GM19468 (cell line): ENCODE measurements around the gene ACKR3.

Experiments used
- ATAC-seq: cut with Tn5 transposase; IDR thresholded peaks from one replicate; pipeline ENCODE4 v1.9.1; 2021; ENCODE audit warnings: mild to moderate bottlenecking, moderate library complexity, moderate number of reproducible peaks; ENCODE audit not compliant: unreplicated experiment; ENCODE audit errors: extremely low read depth

The ACKR3 gene

GRCh38 chr2:236566596-236566995, 3.0 kb upstream of the ACKR3 start:
- no peak for ATAC-seq

GRCh38 chr2:236568068-236568921, 1.3 kb upstream of the ACKR3 start:
- ATAC-seq: no peak

- no peak for ATAC-seq
These were observed 578 bp upstream of the ACKR3 start for GRCh38 chr2:236568922-236569572.

GRCh38 chr2:236570081-236570868, 650 bp downstream of the ACKR3 start:
- no peak for ATAC-seq

- ATAC-seq: no peak
These were observed 1.5 kb downstream of the ACKR3 start for GRCh38 chr2:236571145-236571544.

GRCh38 chr2:236572482-236572881, 2.9 kb downstream of the ACKR3 start:
- no peak for ATAC-seq

- ATAC-seq: no peak
These were observed 3.7 kb downstream of the ACKR3 start for GRCh38 chr2:236573066-236573929.

- no peak for ATAC-seq
These were observed 4.4 kb downstream of the ACKR3 start for GRCh38 chr2:236574000-236574399.

- ATAC-seq: no peak
These were observed 5.0 kb downstream of the ACKR3 start for GRCh38 chr2:236574424-236575145.

- ATAC-seq: no peak
These were observed 5.9 kb downstream of the ACKR3 start for GRCh38 chr2:236575510-236575909.

GRCh38 chr2:236576087-236576486, 6.5 kb downstream of the ACKR3 start:
- no peak for ATAC-seq

- no peak for ATAC-seq
These were observed 7.3 kb downstream of the ACKR3 start for GRCh38 chr2:236576953-236577352.

- ATAC-seq: no peak
These were observed 8.1 kb downstream of the ACKR3 start for GRCh38 chr2:236577481-236578410.

GRCh38 chr2:236578411-236578846, 8.8 kb downstream of the ACKR3 start:
- no peak for ATAC-seq

GRCh38 chr2:236579048-236579745, 9.6 kb downstream of the ACKR3 start:
- no peak for ATAC-seq

GRCh38 chr2:236579746-236580315, 10.2 kb downstream of the ACKR3 start:
- ATAC-seq: no peak

GRCh38 chr2:236580746-236581355, 11.2 kb downstream of the ACKR3 start:
- no peak for ATAC-seq
